ENCODE measurements around the gene PEX19.

GRCh38 chr1:160271025-160271424 is 13.9 kb downstream of the PEX19 start:
- no peak for TF ChIP-seq CTCF (IDR thresholded peaks at IDR 0.05; ENCODE audit: low read depth, low read length)
- TF ChIP-seq EZH2phosphoT487 (IDR thresholded peaks at IDR 0.05; ENCODE audit: low read depth), result no peak

Data from OCI-LY3 (cell line).